H1 (cell line): Measurements from ENCODE around the gene SKA3. TPM values are rescaled to one million over a fixed set of nuclear protein-coding genes. Genes with fewer than 3 reads are reported as not detected.

Experiments used
- SIX5 ChIP-seq: IDR thresholded peaks from 2 replicates; pipeline ENCODE4 v1.6.1; 2011; ENCODE audit warnings: mild to moderate bottlenecking, low read depth, low read length
- polyA plus RNA-seq, 7 experiments: library from polyadenylated mRNA; depleted of rRNA in 3 of 7; stranded (reverse) in 5 of 7; unstranded in 2 of 7; fragments of >200 nt in 5 of 7; fragments of 200-250 nt in 2 of 7; gene quantifications; 1 replicate in 5 of 7; 2 replicates in 1 of 7; 4 replicates in 1 of 7; pipeline versions ENCODE4 v1.2.1 to v1.2.3, GENCODE V29; 2011 to 2013; ENCODE audit warnings: missing spikeins in 2 of 7, mixed read lengths in 2 of 7
- total RNA-seq: library from RNA; stranded (reverse); fragmentation: NEBNext Ultra II Directional; extraction: Animal tissue kit (Norgen Biotek cat#: 25700); gene quantifications from 2 replicates; pipeline ENCODE4 v1.2.1, GENCODE V29; 2021

SKA3 gene
- total and polyA plus RNA-seq, 2 of the 8 experiments (the other 6 are each of a cell fraction or from before 2014, with no cell fraction given) = 32.3 to 63.7 TPM

DNA sequence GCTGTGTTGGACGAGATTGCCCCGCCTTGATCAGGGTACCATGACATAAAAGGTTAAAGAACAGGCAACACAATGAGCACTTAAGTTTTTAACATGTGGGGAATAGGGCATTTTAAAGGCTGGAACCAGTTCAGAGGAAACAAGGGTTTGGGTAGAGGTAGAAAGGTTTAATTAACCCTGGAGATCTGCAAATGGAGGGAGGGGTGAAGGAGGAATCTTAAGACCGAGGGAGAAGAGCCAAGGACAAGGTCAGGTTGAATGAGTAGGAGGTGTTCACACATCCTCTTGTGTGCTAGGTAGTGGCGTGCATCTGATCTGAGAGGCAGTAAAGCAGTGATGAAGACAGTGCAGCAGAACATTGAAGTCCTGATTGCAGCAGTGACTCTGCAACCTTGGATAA lies 28.5 kb downstream of the SKA3 start (continued):
- no peak for TF ChIP-seq SIX5
